Fibroblast of skin of back (primary cell): ENCODE measurements around the gene C10orf53.
"Not testable (repeated sequence)": the region's sequence is repeated elsewhere in the genome, so short reads cannot be mapped to it uniquely, and the experiment has no call there.

Experiments used
- DNase-seq: peaks from one replicate; pipeline ENCODE4 v3.0.0-alpha.2; 2013

Gene C10orf53

GRCh38 chr10:49688261-49688846, 8.9 kb downstream of the C10orf53 start:
- no peak for DNase-seq

- no peak for DNase-seq
These were observed 9.5 kb downstream of the C10orf53 start for GRCh38 chr10:49688920-49689319.

- DNase-seq: no peak
These were observed 10.5 kb downstream of the C10orf53 start for GRCh38 chr10:49689882-49690510.

GRCh38 chr10:49690698-49691356, 11.4 kb downstream of the C10orf53 start:
- no peak for DNase-seq

GRCh38 chr10:49691588-49691987, 12.1 kb downstream of the C10orf53 start:
- DNase-seq: no peak

- no peak for DNase-seq
These were observed 15.0 kb downstream of the C10orf53 start for GRCh38 chr10:49694466-49694865.

- no peak for DNase-seq
These were observed 16.9 kb downstream of the C10orf53 start for GRCh38 chr10:49696311-49696710.

GRCh38 chr10:49698679-49699078, 19.2 kb downstream of the C10orf53 start:
- no peak for DNase-seq

- DNase-seq: no peak
These were observed 20.8 kb downstream of the C10orf53 start for GRCh38 chr10:49700211-49700610.

GRCh38 chr10:49700997-49701396, 21.5 kb downstream of the C10orf53 start:
- no peak for DNase-seq

GRCh38 chr10:49707585-49707984, 28.1 kb downstream of the C10orf53 start:
- DNase-seq: no peak

GRCh38 chr10:49709934-49710333, 30.5 kb downstream of the C10orf53 start:
- DNase-seq: no peak

GRCh38 chr10:49710966-49711365, 31.5 kb downstream of the C10orf53 start:
- DNase-seq: no peak

- DNase-seq: no peak
These were observed 32.0 kb downstream of the C10orf53 start for GRCh38 chr10:49711481-49711880.

GRCh38 chr10:49713266-49713665, 33.8 kb downstream of the C10orf53 start:
- DNase-seq: no peak

- DNase-seq: not testable (repeated sequence)
These were observed 35.7 kb downstream of the C10orf53 start for GRCh38 chr10:49715157-49715556.

GRCh38 chr10:49726593-49726992, 47.1 kb downstream of the C10orf53 start:
- no peak for DNase-seq

GRCh38 chr10:49733866-49734265, 54.4 kb downstream of the C10orf53 start:
- DNase-seq: no peak

GRCh38 chr10:49734676-49735075, 55.2 kb downstream of the C10orf53 start:
- no peak for DNase-seq

- no peak for DNase-seq
These were observed 55.7 kb downstream of the C10orf53 start for GRCh38 chr10:49735161-49735560.

- no peak for DNase-seq
These were observed 56.6 kb downstream of the C10orf53 start for GRCh38 chr10:49735848-49736563.

- no peak for DNase-seq
These were observed 57.2 kb downstream of the C10orf53 start for GRCh38 chr10:49736564-49737113.
